ENCODE data around the gene KDELR3.

GRCh38 chr22:38523029-38523428 is 55.1 kb downstream of the KDELR3 start:
- no peak for TF ChIP-seq CTCF (conservative IDR thresholded peaks at IDR 0.05; ENCODE audit: low read depth in 2 of 2)
- TF ChIP-seq, protein P1, sequence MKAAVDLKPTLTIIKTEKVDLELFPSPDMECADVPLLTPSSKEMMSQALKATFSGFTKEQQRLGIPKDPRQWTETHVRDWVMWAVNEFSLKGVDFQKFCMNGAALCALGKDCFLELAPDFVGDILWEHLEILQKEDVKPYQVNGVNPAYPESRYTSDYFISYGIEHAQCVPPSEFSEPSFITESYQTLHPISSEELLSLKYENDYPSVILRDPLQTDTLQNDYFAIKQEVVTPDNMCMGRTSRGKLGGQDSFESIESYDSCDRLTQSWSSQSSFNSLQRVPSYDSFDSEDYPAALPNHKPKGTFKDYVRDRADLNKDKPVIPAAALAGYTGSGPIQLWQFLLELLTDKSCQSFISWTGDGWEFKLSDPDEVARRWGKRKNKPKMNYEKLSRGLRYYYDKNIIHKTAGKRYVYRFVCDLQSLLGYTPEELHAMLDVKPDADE (IDR thresholded peaks at IDR 0.05), result no peak
- no peak for TF ChIP-seq EZH2 (IDR thresholded peaks at IDR 0.05; ENCODE audit: low read depth, unreplicated experiment)
- no peak for TF ChIP-seq POLR2AphosphoS5 (IDR thresholded peaks at IDR 0.05; ENCODE audit: low read depth)
- no peak for TF ChIP-seq EZH2phosphoT487 (IDR thresholded peaks at IDR 0.05; ENCODE audit: unreplicated experiment)
- TF ChIP-seq REST (IDR thresholded peaks at IDR 0.05; ENCODE audit: unreplicated experiment), result no peak
